Activated CD8-positive, alpha-beta memory T cell treated with anti-CD3 and anti-CD28 coated beads for 48 hours (primary cell): ENCODE results near the gene PSMD11.
"Not testable (repeated sequence)": the region's sequence is repeated elsewhere in the genome, so short reads cannot be mapped to it uniquely, and the experiment has no call there.

ENCODE experiments used
- DNase-seq, 3 experiments: peaks; one replicate each; pipeline ENCODE4 v3.0.0-alpha.2; 2020; ENCODE audit warnings: low read depth in 2 of 3, low spot score in 2 of 3

Gene PSMD11

DNA sequence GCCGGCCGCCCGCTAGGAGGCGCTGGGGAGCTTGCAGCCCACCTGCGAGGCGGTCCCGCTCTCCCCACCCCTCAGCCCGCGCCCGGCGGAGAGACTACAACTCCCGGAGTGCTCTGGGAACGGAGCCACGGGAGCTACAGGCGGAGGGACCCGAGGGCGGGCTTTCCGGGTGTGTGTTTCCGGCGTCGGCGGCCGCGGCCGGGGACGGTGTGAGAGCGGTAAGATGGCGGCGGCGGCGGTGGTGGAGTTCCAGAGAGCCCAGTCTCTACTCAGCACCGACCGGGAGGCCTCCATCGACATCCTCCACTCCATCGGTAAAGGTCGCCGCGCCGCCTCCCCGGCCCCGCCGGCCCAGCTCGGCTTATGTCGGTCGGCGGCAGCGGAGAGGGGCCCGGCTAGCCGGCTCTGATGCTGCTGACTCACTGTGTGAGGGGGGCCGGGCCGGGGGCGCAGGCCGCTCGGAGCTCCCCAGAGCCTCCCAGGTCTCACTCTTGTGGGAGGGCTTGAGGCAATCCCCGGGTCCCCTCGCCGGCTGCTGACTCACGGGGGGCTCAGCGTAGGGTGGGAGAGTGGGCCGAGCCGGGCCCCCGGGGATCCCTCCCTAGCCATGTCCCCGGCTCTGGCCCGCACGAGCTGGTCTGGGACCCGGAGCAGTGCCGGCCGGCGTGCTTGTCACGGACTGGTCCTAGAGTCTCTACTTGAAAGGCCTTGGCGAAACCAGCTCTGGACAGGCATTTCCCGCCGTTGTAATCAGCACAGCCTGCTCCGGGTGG, at the start of gene PSMD11:
Gene PSMD11, plus strand, starts transcription at position 210 of the 773 bp plus-strand sequence. Its CDS starts 14 bp downstream, at position 224.
- peak; percentile 97 to 99 (median 98) for DNase-seq

DNA sequence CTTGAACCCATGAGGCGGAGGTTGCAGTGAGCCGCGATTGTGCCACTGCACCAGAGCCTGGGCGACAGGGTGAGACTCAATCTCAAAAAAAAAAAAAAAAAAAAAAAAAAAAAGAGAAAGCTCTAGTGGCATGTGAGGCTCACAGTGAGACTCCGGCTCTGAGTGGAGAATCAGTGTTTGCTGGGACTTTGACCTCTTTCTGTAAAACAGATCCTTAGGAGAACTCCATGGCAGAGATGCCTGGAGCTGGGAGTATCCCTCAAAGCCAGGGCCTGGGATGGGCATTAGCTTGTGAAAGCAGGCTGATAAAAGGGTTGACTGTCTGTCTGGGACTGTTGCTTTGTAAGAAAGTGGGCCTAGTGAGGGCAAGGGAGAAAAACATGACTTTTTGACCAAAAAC, 48.0 kb upstream of the PSMD11 start:
- DNase-seq, result no peak

DNA sequence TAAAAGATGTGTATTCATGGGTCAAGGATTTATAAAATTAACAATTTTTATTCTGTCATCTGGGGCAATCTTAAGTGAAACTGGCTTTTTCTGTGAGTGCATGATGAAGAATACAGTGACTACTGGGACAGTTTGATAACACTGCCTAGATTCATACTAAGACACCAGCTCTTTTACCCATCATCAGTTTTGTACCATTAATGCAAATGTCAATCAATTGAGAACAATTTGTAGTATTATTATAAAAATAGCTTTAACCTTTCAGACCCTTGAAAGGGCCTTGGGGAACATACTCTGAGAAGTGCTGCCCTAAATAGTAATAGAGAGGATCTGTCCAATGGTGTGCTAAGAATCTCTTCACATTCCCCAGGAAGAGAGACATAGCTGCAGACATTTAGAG, 45.4 kb upstream of the PSMD11 start:
- no peak for DNase-seq

DNA sequence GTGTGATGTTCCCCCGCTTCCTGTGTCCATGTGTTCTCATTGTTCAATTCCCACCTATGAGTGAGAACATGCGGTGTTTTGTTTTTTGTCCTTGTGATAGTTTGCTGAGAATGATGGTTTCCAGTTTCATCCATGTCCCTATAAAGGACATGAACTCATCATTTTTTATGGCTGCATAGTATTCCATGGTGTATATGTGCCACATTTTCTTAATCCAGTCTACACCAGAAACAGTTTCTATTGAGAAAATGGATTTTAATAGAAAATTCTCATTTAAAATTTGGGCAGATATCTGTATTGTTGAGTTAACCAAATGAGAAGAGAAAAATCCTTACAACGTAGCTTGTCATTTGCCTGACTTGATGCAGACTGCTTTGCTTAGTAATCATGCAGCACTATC, 34.2 kb upstream of the PSMD11 start:
- DNase-seq, result not testable (repeated sequence)

DNA sequence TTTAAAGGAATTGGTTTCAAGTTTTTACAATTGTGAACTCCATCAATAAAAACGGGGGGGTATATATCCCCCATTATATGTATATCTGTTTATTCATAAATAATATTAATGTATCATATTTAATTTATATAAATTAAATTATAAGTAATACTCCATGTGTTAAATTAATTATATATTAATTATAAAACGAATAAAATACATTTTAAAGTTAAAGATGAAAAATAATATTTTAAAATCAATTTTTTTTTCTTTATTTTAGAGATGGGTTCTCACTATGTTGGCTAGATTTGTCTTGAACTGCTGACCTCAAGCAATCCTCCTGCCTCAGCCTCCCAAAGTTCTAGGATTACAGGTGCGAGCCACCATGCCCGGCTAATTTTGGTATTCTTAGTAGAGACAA, 17.4 kb upstream of the PSMD11 start:
- no peak for DNase-seq

DNA sequence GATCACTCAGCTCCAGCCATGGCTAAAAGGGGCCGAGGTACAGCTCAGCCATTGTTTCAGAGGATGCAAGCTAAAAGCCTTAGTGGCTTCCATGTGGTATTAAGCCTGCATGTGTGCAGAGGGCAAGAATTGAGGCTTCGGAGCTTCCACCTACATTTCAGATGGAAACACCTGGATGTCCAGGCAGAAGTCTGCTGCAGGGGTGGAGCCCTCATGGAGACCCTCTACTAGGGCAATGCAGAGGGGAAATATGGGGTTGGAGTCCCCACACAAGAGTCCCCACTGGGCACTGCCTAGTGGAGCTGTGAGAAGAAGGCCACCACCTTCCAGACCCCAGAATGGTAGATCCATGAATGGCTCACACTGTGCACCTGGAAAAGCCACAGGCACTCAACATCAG, 14.7 kb upstream of the PSMD11 start:
- DNase-seq, result no peak

DNA sequence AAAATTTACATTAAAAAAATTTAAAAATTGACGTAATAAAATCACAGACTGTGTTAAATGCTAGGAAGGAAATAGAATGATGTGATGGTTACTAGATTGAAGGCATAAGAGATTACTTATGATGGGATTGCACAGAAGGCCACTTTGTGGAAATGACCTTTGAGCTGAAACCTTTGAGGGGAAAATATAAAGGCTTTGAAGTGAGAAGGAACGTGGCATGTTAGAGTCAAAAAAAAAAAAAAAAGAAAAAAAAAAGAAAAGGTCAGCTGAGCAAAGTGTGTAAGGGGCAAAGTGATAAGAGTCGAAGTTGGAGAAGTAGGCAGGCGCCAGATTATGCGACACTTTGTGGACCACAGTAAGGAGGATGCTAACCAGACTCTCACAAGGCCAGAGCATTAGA, 3.6 kb upstream of the PSMD11 start:
- no peak for DNase-seq

DNA sequence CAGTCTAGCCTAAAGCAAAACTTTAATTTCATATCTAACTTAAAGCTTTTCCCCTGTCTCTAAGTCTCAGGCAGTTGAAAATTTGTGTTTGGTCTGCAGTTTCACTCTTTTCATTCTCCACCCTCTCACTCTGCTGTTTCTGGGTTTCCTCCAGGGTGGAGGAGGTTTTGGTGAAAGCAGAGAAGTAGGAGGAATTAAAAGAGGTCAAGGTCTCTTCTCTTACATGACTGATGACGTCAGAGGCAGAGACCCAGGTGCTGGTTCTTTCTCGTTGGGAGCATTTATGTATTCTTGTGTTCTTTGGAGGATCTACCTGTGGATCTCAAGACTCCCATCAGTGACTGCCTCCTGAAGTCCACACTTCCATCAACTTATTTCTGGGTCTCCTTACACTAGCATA, 2.4 kb upstream of the PSMD11 start:
- DNase-seq, result no peak

DNA sequence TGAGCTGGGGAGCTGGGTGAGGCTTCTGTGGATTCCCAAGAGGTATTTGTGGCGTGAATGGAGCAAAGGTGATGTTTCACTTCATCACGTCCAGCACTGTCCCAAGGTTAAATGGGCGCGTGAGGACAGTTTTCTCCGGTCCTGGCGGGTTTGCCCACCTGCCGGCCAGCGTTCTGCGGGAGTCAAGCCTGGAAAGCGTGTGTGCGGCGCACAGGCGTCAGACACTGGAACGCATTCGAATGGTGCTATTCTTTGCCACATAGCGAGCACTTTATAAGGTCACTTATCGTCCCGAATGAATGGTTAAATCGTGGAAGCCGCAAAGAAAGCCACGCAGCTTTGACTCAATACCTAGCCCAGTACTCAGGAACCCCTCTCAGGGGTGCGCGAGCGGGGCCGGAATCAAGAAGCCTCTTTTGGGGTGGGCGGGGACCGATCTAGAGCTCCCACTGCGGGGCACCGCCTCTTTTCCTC, 446 bp upstream of the PSMD11 start:
- DNase-seq, result no peak

DNA sequence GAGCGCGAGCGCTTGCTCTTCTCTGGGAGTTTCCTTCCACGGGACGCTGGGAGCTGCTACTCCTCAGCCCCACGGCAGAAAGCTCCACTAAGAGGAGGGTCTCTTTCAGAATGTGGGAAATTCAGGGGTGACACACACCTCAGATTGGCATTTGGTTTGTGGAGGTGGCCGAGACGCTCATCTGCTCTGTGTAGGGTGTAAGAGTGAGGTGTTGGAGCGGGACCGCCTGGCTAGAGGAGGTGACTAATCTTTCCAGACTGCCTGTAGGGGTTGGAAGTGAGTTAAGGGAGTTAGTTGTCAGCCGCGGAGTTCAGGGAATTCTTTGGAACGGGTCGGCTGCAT, 735 bp downstream of the PSMD11 start:
- peak in 1 of 3 experiments; percentile 15 for DNase-seq

DNA sequence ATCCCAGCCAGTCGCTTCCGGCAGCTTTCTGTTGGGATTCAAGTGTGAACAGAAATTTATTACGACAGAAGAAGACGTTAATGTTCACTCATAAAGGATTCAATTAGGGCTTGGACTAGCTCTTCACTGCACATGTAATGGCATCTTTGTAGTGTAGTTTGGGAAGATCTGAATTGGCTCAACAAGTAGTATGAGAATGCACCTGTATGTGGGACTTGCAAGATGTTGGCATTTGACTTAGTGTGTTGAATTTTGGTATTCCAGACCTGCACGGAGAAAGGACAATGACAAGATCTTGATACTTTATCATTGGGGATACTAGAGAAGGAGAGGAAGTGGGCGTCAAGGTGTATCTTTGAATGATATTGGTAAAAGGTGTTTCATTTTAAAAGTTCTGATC, 1.2 kb downstream of the PSMD11 start:
- DNase-seq, result no peak

DNA sequence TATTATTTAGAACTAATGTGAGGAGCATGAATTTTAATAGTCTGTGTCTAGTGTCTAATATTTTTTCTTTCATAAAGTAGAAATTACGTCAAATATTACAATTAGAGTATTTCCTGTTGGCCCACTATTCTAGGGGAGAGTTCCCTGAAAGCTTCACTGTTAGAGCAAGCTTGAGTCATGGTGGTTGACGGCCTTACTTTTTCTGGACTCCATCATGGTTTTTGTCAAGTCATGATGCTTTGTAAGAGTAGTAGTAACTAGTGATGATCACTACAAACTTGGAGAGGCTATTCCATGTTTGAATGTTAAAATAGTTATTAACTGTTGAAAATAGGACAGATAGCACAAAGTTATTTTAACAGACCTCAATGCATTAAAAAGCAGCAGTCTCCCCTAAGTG, 1.7 kb downstream of the PSMD11 start:
- no peak for DNase-seq

DNA sequence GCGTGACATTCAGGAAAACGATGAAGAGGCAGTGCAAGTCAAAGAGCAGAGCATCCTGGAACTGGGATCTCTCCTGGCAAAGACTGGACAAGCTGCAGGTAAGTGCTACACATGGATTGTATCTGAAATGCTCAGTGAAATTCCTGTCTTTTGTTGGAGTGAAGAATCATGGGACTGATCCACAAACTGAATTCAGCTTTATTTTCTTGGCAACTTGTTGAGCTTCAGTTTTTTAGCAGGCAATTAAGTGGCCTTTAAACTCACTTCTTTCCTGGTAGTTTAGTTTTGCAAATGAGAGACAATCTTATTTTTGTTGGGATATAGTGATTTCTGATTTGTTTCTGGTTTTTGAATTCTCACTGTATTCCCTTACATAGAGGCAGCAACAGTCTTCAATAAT, 2.6 kb downstream of the PSMD11 start:
- no peak for DNase-seq

DNA sequence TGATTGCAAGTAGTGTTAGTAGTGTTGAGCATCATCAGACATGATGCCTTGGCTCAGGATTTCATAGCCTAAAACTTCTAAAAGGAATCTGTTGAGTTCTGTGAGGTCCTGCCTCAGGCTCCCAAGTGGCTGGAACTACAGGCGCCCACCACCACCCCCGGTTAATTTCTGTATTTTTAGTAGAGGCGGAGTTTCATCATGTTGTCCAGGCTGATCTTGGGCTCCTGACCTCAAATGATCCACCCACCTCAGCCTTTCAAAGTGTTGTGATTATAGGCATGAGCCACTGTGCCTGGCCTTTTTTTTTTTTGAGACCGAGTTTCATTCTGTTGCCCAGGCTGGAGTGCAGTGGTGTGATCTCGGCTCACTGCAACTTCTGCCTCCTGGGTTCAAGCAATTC, 5.7 kb downstream of the PSMD11 start:
- DNase-seq, result no peak

DNA sequence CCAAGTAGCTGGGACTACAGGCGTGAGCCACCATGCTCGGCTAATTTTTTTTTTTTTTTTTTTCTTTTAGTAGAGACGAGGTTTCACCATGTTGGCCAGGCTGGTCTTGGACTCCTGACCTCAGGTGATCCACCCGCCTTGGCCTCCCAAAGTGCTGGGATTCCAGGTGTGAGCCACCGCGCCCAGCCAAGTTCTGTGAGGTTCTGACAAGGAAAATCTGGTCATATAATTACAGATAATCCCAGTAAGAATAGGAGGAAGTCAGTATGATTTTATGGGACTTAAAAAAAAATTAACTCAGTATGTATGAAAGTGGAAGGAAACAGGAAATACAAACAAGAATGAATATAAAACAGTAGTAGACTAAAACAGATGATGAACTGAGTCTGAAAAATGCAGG, 6.1 kb downstream of the PSMD11 start:
- DNase-seq, result not testable (repeated sequence)

DNA sequence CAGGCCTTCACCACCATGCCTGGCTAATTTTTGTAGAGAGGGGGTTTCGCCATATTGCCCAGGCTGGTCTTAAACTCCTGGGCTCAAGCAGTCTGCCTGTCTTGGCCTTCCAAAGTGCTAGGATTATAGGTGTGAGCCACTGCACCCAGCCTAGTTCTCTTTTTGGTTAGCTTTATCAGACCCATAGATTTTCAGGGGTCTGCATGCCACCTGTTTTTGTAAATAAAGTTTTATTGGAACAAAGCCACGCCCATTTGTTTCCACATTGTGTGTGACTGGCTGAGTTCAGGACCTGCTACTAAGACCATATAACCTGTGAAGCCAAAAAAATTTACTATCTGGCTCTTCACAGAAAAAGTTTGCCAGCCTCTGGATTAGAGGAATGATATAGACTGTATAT, 7.6 kb downstream of the PSMD11 start:
- no peak for DNase-seq

DNA sequence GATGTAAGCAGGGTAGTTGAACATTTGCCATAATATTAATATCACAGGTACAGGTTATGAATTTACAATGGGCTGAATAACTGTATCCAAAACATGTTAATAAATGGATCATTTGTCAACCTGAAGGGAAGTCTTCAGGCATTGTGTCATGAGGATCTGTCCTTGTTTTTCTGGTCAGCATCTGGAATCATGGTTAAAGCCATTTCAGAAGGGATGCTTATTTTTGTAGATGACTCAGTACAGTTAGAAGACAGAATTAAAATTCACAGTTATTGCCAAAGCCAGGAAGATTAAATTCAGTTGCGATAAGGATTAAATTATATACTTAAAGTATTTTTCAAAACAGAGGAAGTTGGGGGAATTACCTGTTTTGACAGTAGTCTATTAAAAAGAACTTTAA, 8.0 kb downstream of the PSMD11 start:
- no peak for DNase-seq

DNA sequence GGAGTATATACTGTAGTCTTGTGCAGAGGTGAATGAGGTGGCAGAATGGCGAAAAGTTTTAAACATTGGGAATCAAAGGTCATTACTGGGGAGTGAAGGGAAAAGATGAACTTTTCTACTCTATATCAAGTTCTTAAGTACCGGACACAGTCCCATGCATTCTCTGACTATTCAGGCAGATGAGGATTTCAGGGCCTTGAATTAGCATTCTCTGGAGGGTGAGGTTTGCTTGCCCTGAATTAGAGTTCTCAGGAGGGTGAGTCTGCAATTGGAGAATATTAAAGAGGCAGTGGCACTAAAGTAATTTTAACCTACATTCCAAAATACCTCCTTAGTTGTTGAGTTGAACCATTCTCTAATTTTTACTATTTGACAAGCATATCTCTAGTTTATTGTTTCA, 9.1 kb downstream of the PSMD11 start:
- no peak for DNase-seq

DNA sequence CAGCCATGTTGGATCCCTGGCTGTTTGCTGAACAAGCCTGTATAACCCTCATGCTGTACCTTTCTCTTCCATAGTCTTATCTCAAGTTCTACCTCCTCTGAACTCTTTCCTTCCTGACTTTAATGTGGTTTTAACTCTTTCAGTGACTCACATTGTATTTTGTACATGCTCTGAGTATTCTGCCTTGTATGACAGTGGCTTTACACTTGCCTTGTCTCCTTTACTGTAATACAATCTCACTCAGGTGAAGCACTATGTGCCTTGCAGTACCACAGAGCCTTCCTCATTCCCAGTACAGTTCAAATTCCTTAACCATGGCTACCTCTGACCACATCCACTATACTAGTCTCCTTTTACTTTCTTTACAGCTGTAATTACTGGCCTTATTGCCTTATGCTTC, 14.1 kb downstream of the PSMD11 start:
- no peak for DNase-seq

DNA sequence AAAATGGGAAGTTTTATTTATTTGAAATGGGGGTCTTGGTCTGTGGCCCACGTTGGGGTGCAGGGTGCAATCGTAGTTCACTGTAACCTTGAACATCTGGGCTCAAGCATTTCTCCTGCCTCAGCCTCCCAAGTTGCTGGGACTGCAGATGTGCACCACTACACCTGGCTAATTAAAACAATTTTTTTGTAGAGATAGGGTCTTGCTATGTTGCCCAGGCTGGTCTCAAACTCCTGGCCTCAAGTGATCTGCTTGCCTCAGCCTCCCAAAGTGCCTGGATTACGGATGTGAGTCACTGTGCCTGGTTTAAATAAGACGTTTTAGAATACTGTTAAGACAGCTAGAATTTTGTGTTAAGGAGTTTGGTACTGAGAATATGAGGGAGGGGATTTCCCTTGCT, 15.7 kb downstream of the PSMD11 start:
- no peak for DNase-seq

DNA sequence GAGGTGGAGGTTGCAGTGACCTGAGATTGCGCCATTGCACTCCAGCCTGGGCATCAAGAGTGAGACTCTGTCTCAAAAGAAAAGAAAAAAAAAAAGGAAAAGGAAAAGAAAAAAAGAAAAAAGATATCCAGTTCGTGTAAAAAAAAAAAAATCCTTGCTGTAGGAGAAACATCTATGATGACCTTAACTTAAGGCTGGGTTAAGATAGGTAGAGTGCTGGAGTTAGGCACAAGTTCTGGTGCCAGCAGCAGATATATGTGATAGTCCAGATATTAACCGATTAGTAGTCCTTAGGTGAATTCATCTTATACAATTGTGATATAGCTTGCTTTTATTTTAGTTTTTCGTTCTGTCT, 17.2 kb downstream of the PSMD11 start:
- DNase-seq, result no peak

DNA sequence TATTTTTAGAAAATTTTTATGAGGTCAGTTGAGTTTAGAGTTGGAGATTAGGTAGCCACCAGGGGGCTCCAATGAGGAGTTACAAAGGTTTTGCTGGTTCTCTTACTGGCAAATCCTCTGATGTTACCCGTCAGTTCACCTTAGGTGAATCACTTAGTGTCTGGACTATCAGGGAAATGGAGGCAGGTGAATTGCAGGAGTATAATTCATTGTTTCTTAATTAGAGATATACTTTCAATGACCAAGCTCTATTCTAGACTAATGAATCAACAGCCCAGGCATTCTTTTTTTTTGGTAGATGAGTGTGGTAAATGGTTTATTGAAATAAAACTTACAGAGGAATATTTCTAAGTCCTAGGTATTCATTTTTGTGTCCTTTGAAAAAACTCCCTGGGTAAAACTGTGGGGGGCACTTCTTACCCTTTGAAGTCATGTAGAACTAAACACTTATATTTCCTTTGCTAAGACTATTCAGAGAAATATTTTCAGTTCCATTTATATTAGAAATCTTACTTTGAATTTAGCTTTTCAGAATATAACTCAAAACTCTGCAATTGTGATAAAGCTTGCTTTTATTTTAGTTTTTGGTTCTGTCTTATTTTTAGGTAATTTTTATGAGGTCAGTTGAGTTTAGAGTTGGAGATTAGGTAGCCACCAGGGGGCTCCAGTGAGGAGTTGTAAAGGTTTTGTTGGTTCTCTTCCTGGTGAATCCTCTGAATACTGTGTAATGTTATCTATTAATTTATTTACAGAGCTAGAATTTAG, 17.7 kb downstream of the PSMD11 start:
- DNase-seq, result peak in 1 of 3 experiments; percentile 44

DNA sequence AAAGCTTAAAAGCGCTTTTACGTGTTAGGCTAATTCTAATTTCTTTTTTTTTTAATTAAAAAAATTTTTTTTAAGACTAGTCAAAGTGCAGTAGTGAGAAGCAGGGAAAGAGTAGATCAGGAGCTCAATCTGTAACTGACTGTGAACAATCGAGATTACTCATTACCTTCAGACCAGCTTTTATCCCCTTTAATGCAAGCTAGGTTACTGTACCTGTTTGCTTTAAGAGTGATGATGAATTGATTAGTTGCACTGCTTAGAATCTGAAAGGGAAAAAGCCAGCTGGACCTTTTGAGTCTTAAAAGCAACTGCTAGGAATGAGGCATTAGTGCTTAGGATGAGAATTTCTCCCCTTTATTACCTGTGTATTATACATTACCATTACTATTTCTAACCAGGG, 19.0 kb downstream of the PSMD11 start:
- DNase-seq, result no peak
